Measurements from ENCODE around the gene GIPC3. TPM values are rescaled to one million over a fixed set of nuclear protein-coding genes. Genes with fewer than 3 reads are reported as not detected.
A peak's percentile ranks its signal among the peaks of the same experiment; 100 is the strongest.

GIPC3 gene
- total and polyA plus RNA-seq, 2 of the 8 experiments (the other 6 are each of a cell fraction or from before 2014, with no cell fraction given): 1.0 to 1.2 TPM

DNA sequence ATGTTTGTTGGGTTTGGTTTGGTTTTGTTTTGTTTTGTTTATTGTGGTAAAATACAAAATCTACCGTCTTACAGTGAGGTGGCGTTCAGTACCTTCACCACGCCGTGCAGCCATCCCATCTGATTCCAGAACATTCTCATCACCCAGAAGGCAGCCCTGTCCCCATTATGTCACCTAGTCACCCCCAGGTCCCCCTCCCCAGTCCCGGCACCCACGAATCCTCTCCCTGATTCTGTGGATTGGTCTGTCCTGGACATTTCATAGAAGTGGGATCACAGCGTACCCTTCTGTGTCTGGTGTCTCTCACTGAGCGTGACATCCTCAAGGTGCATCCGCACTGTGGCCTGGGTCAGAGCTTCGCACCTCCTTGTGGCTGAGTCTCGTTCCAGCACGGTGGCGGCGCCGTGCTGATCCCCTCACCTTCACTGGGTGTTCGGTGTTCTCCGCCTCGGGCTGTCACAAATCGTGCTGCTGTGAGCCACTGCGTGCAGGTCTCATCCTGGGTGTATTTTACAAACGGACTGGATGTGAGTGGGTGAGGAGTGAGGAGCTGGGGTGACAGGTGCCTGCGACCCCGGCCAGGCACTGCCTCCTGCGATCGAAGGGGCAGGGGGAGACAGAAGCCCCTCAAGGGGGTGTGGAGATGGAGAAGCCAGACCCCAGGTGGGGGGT is 46.9 kb upstream of the GIPC3 start:
- no peaks in the 10 kb centered on the region for H3K23me2 ChIP-seq (ENCODE audit: low read depth, low read length)
- H3K27me3 ChIP-seq (replicated peaks in 1 of 4; ENCODE audit: control insufficient read depth in 3 of 4, extremely low read depth in 1 of 4, insufficient read depth in 3 of 4, low read length in 3 of 4): no peaks in the 10 kb centered on the region
- no peak overlapping the region for H3K14ac ChIP-seq (ENCODE audit: insufficient read length)
- no peak overlapping the region for H3K27ac ChIP-seq (ENCODE audit: low read depth, low read length)
- H2AK5ac ChIP-seq (ENCODE audit: low read depth, low read length): peak overlapping the region; percentile 93
- H2BK12ac ChIP-seq (ENCODE audit: low read depth, low read length): no peak overlapping the region
- no peak overlapping the region; the same call in 1 of the 2 replicates for H2BK15ac ChIP-seq (ENCODE audit: low read length)
- no peak for DNase-seq (ENCODE audit: low read depth in 1 of 2, low spot score in 2 of 2)
- H3K56ac ChIP-seq (replicated peaks; ENCODE audit: insufficient read length, low read depth, low read length): no peak overlapping the region
- H2BK120ac ChIP-seq (replicated peaks; ENCODE audit: low read depth, low read length): no peak overlapping the region
- 83% methylated on average over 25 of the region's 25 CpGs; no CpG with 5 or more reads in 1 of the 2 experiments for WGBS, 2 experiments (ENCODE audit: extremely low coverage in 1 of 2, insufficient coverage in 1 of 2, insufficient read length in 1 of 2, insufficient replicate concordance in 2 of 2, low coverage in 1 of 2, low lambda C conversion rate in 2 of 2, missing lambda C conversion rate in 1 of 2)
- H2BK5ac ChIP-seq (ENCODE audit: low read depth, low read length): no peak overlapping the region
- no peak overlapping the region for H3K4me2 ChIP-seq (ENCODE audit: insufficient read depth in 1 of 2, low read depth in 2 of 2, low read length in 2 of 2)
- H3K9ac ChIP-seq (replicated peaks in 1 of 4; ENCODE audit: extremely low read depth in 1 of 4, low read depth in 3 of 4, low read length in 3 of 4): no peak overlapping the region
- POLR2A ChIA-PET (ENCODE audit: partially characterized antibody): interaction anchor here (0.7 to 4.0 kb wide), 12 partner anchors 7 to 259 kb away, joined by 3 to 30 read pairs (median 4); partner anchors contain the start of genes FZR1 and MFSD12
- H3K4me1 ChIP-seq (replicated peaks in 1 of 4; ENCODE audit: control insufficient read depth in 3 of 4, insufficient read depth in 4 of 4, low read length in 3 of 4): peaks cover 3 to 11% (median 6%) of the 10 kb centered on the region in 4 experiments; a peak in 6 of 7 replicates
- no peak overlapping the region for H3K18ac ChIP-seq (ENCODE audit: extremely low read depth, low read length)
- H3K9me3 ChIP-seq (ENCODE audit: insufficient read depth in 2 of 2, low read depth in 1 of 2, low read length in 1 of 2): no peaks in the 10 kb centered on the region
- no peak overlapping the region for H2BK20ac ChIP-seq (ENCODE audit: low read length)
- no peak overlapping the region for H4K5ac ChIP-seq (ENCODE audit: insufficient read length, low read depth, low read length)
- CTCF ChIA-PET (ENCODE audit: partially characterized antibody): interaction anchor here (0.7 to 1.9 kb wide), 13 partner anchors 8 to 208 kb away, joined by 3 to 8 read pairs (median 3); no protein-coding TSS in a partner anchor
- no peak overlapping the region for H3K4me3 ChIP-seq (ENCODE audit: extremely low read depth in 1 of 4, insufficient read depth in 2 of 4, low read depth in 3 of 4, low read length in 4 of 4)
- no peak overlapping the region for H4K91ac ChIP-seq (replicated peaks; ENCODE audit: insufficient read length, low read length)
- H4K20me1 ChIP-seq (replicated peaks in 1 of 2; ENCODE audit: control insufficient read depth in 1 of 2, insufficient read depth in 2 of 2, low read length in 2 of 2): peaks cover 8 to 16% of the 10 kb centered on the region in 2 experiments
- 0 out of 2 replicates have a peak, but pooled peaks cover 2% of the 10 kb centered on the region for H3K79me1 ChIP-seq (ENCODE audit: low read depth, low read length)
- H3K23ac ChIP-seq (ENCODE audit: insufficient read length): no peak overlapping the region
- no peak overlapping the region for H2AFZ ChIP-seq (ENCODE audit: low read length)
- FAIRE-seq: no peak
- peaks cover 0 to 19% (median 7%) of the 10 kb centered on the region in 4 experiments; a peak in 6 of 8 replicates for H3K36me3 ChIP-seq (ENCODE audit: control insufficient read depth in 2 of 4, insufficient read depth in 4 of 4, low read length in 3 of 4)
- H3K79me2 ChIP-seq (ENCODE audit: control insufficient read depth in 1 of 2, insufficient read depth in 2 of 2, low read length in 2 of 2): no peaks in the 10 kb centered on the region
- no peak overlapping the region for H3K4ac ChIP-seq (replicated peaks; ENCODE audit: insufficient read length, low read depth, low read length)
- H4K8ac ChIP-seq (ENCODE audit: extremely low read depth, insufficient read depth, low read length): no peak overlapping the region
- TF ChIP-seq POLR2A (IDR thresholded peaks at IDR 0.05; ENCODE audit: control extremely low read depth in 1 of 2, low read depth in 2 of 2, low read length in 2 of 2) (peak in 1 of 2 experiments; percentile 52; a peak in 1 of 3 replicates), BRCA1 (IDR thresholded peaks at IDR 0.05; ENCODE audit: low read depth, low read length) (no peak), SIN3A (conservative IDR thresholded peaks at IDR 0.05 in 1 of 2, IDR thresholded peaks at IDR 0.05 in 1 of 2; ENCODE audit: low read depth in 1 of 2, low read length in 2 of 2) (no peak), ATF2 (IDR thresholded peaks at IDR 0.05; ENCODE audit: low read length) (no peak), EGR1 (IDR thresholded peaks at IDR 0.05; ENCODE audit: borderline replicate concordance, low read depth, low read length) (no peak), RAD21 (IDR thresholded peaks at IDR 0.05 in 1 of 2, conservative IDR thresholded peaks at IDR 0.05 in 1 of 2; ENCODE audit: low read depth in 2 of 2, low read length in 2 of 2) (peak in 1 of 2 experiments; percentile 26; a peak in 1 of 4 replicates), POU5F1 (IDR thresholded peaks at IDR 0.05; ENCODE audit: low read depth, low read length) (no peak), SUZ12 (IDR thresholded peaks at IDR 0.05; ENCODE audit: low read length) (no peak)
